ENCODE results near the gene ARHGEF25. TPM values are rescaled to one million over a fixed set of nuclear protein-coding genes. Genes with fewer than 3 reads are reported as not detected.

Gene ARHGEF25
- total RNA-seq, 1 experiment from 2014 or later: not detected

DNA sequence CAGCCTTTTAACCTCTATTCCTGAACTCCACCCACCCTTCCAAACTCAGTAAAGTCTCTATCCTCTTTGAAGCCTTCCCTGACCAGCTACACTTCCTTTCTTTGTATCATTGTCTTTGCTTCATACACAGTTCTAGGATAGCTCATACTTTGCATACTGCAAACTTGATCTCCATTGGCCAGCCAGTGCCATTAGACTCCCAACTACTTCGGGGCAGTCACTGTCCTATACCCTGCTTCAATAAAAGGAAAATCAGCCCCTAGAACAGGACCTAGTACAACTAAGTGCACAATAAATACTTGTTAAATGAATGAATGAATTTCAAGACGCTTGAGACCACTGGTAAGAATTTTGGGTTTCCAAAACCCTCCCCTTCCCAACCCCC is 20.8 kb upstream of the ARHGEF25 start:
- Histone ChIP-seq H3K9me3 (ENCODE audit: low read length) (no peaks in the 10 kb centered on the region), H3K27ac (ENCODE audit: low read length) (no peak overlapping the region), H3K9me2 (replicated peaks; ENCODE audit: insufficient read depth, low read length) (no peaks in the 10 kb centered on the region), H3K4me2 (ENCODE audit: low read depth, low read length, poor library complexity, severe bottlenecking) (peak overlapping the region; percentile 81), H3K4me1 (ENCODE audit: low read length) (peaks cover 21% of the 10 kb centered on the region), H4K20me1 (ENCODE audit: insufficient read depth, low read depth, low read length) (no peaks in the 10 kb centered on the region), H3K36me3 (ENCODE audit: insufficient read depth, low read length) (0 out of 2 replicates have a peak, but pooled peaks cover 3% of the 10 kb centered on the region), H3K27me3 (ENCODE audit: low read length) (no peaks in the 10 kb centered on the region), H2AFZ (ENCODE audit: low read length) (peak overlapping the region; percentile 82), H3K9ac (ENCODE audit: low read length) (peak overlapping the region; percentile 51), H3K4me3 (ENCODE audit: low read length) (peak overlapping the region; percentile 77), H3K79me2 (ENCODE audit: low read length) (peaks cover 27% of the 10 kb centered on the region)
- no peak for DNase-seq

DNA sequence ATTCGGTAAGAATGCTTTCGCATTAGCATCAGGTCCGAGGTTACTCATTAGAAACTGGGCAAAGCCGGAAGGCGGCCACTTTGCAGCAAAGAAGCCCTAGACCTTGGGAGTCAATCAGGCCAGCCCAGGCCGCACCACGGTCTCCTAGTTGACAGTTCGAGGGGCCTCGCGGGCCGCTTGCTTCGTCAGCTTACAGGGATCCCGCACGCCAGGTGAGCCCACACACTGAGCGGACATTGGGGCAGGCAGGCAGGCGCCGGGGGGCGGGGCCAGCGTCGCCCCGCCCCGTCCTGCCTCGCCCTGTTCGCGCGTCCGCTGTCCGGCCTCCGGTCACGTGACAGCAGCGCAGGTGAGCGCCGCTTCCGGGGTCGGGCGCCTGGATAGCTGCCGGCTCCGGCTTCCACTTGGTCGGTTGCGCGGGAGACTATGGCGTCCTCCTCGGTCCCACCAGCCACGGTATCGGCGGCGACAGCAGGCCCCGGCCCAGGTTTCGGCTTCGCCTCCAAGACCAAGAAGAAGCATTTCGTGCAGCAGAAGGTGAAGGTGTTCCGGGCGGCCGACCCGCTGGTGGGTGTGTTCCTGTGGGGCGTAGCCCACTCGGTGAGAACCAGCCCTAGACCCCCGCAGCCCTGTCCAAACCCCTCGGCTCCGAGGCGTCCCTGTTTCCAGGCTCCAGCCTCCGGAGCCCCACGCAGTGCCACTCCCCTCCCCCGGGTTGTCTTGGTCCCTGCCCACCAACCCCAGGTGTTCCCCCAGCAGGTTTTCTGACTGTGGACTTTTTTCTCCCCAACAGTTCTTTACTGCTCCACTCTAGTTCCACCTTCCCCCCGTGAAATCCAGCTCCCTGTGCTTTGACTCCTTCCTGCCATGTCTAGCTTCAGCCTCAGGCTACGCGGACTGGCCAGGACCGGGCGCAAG is 20.1 kb upstream of the ARHGEF25 start, which contains the start of gene PIP4K2C:
Gene PIP4K2C, plus strand, starts transcription at position 329 of the 918 bp plus-strand sequence. Its CDS starts 98 bp downstream, at position 427.
- Histone ChIP-seq H3K9ac (ENCODE audit: low read length) (peak within 1 kb of the TSS; percentile 79), H2AFZ (ENCODE audit: low read length) (peak within 1 kb of the TSS; percentile 82), H3K9me3 (ENCODE audit: low read length) (no peaks in the 10 kb centered on the region)

DNA sequence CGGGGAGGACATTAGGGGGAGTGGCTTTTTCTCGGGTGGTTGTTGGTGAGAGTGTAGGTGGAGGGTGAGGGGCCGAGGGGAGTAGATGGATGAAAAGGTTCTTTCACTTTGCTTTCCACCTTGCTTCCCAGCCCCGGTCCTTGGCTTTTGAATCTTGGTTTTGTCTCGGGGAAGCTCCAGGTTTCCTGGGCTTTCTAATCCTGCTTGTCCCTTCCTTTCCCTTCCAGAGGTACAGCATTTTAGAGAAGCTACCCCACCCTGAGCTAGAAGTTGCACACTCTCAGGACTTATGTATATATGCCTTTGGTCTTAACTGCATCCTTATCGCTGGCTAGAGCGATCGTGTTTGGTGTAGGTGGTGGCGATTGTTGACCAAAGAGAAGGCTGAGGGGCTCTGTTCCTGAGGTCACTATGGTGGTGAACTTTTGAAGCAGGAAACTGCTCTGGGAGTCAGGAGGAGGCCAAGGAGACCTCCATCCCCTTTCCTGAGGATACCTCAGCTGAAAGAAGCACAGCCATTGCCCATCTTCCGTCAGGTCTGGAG is 19.4 kb upstream of the ARHGEF25 start:
- Histone ChIP-seq H4K20me1 (ENCODE audit: insufficient read depth, low read depth, low read length) (no peaks in the 10 kb centered on the region), H3K4me1 (ENCODE audit: low read length) (peaks cover 21% of the 10 kb centered on the region), H3K4me2 (ENCODE audit: low read depth, low read length, poor library complexity, severe bottlenecking) (peak overlapping the region; percentile 81), H2AFZ (ENCODE audit: low read length) (no peak overlapping the region; the same call in 1 of the 2 replicates), H3K9me2 (replicated peaks; ENCODE audit: insufficient read depth, low read length) (no peaks in the 10 kb centered on the region), H3K27me3 (ENCODE audit: low read length) (no peaks in the 10 kb centered on the region), H3K9ac (ENCODE audit: low read length) (peak overlapping the region; percentile 79), H3K9me3 (ENCODE audit: low read length) (no peaks in the 10 kb centered on the region), H3K27ac (ENCODE audit: low read length) (no peak overlapping the region), H3K79me2 (ENCODE audit: low read length) (peaks cover 27% of the 10 kb centered on the region), H3K4me3 (ENCODE audit: low read length) (peak overlapping the region; percentile 77), H3K36me3 (ENCODE audit: insufficient read depth, low read length) (no peaks in the 10 kb centered on the region; the same call in 1 of the 2 replicates)
- DNase-seq: peak; percentile 47

More for the DNA sequence above, 20.1 kb upstream of the ARHGEF25 start, which contains the start of gene PIP4K2C:
- no peak within 1 kb of the TSS for H3K27ac ChIP-seq (ENCODE audit: low read length)
- H3K79me2 ChIP-seq (ENCODE audit: low read length): peaks cover 27% of the 10 kb centered on the region
- H3K4me3 ChIP-seq (ENCODE audit: low read length): peak within 1 kb of the TSS; percentile 77
- peak; percentile 95 for DNase-seq
- H3K4me2 ChIP-seq (ENCODE audit: low read depth, low read length, poor library complexity, severe bottlenecking): peak within 1 kb of the TSS; percentile 81
- H3K36me3 ChIP-seq (ENCODE audit: insufficient read depth, low read length): 0 out of 2 replicates have a peak, but pooled peaks cover under 1% of the 10 kb centered on the region
- no peaks in the 10 kb centered on the region for H4K20me1 ChIP-seq (ENCODE audit: insufficient read depth, low read depth, low read length)
- no peaks in the 10 kb centered on the region for H3K27me3 ChIP-seq (ENCODE audit: low read length)
- H3K9me2 ChIP-seq (replicated peaks; ENCODE audit: insufficient read depth, low read length): no peaks in the 10 kb centered on the region
- peaks cover 21% of the 10 kb centered on the region for H3K4me1 ChIP-seq (ENCODE audit: low read length)

DNA sequence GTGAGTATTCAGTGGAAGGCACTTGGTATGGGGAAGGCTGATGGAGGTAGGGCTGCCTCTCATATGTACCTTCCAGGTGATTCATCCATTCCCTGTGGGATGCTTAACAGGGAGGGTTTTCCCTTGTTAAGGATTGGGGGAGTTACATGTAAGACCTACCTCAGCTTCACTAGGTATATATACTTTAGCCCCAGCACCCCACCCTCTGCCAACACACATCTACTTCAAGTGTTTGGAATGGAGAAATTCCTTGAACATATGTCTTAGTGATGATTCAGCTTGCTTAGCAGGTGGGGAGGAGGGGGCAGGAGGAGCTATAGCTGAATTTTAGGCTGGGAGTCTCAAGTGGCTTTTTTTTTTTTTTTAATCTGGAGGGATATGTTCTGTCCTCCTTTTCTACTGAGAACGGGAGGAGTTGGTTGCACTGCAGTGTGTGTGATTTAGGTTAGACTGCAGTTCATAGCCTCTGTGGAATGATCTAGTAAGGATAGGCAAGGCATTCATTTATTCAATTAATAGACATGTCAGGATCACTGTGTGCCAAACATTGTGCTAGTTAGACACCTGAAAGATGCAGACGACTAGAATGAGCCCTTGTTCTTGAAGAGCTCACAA is 18.6 kb upstream of the ARHGEF25 start:
- Histone ChIP-seq H3K4me3 (ENCODE audit: low read length) (peak overlapping the region; percentile 77; the same call in 1 of the 2 replicates), H3K4me2 (ENCODE audit: low read depth, low read length, poor library complexity, severe bottlenecking) (peak overlapping the region; percentile 81), H2AFZ (ENCODE audit: low read length) (no peak overlapping the region), H4K20me1 (ENCODE audit: insufficient read depth, low read depth, low read length) (no peaks in the 10 kb centered on the region), H3K27ac (ENCODE audit: low read length) (no peak overlapping the region), H3K9me2 (replicated peaks; ENCODE audit: insufficient read depth, low read length) (no peaks in the 10 kb centered on the region), H3K4me1 (ENCODE audit: low read length) (peaks cover 21% of the 10 kb centered on the region), H3K9me3 (ENCODE audit: low read length) (no peaks in the 10 kb centered on the region), H3K27me3 (ENCODE audit: low read length) (no peaks in the 10 kb centered on the region), H3K79me2 (ENCODE audit: low read length) (peaks cover 27% of the 10 kb centered on the region), H3K9ac (ENCODE audit: low read length) (no peak overlapping the region), H3K36me3 (ENCODE audit: insufficient read depth, low read length) (peaks cover 5% of the 10 kb centered on the region; the same call in 1 of the 2 replicates)
- DNase-seq: no peak

DNA sequence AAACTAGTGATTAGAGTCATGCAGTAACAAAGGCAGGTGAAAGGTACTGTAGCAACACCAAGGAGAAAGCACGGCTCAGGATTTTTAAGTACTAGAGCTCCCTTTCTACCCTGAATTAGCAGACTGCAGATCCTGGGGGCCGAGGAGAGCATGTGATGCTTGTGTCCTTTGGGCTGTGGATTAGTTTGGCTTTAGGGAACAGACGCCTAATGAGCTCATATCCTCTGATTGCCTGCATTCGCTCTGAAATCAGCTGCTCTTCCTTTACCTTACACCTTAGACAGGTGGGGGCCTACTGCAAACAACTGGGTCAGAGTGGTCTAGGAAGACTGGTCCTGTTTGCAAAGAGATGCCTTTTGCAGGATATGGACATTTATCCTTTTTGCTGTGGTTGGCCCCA is 18.0 kb upstream of the ARHGEF25 start:
- H2AFZ ChIP-seq (ENCODE audit: low read length): no peak overlapping the region
- no peaks in the 10 kb centered on the region for H4K20me1 ChIP-seq (ENCODE audit: insufficient read depth, low read depth, low read length)
- H3K27me3 ChIP-seq (ENCODE audit: low read length): no peaks in the 10 kb centered on the region
- H3K9ac ChIP-seq (ENCODE audit: low read length): no peak overlapping the region
- H3K27ac ChIP-seq (ENCODE audit: low read length): no peak overlapping the region
- H3K9me2 ChIP-seq (replicated peaks; ENCODE audit: insufficient read depth, low read length): no peaks in the 10 kb centered on the region
- no peaks in the 10 kb centered on the region for H3K9me3 ChIP-seq (ENCODE audit: low read length)
- H3K4me2 ChIP-seq (ENCODE audit: low read depth, low read length, poor library complexity, severe bottlenecking): no peak overlapping the region
- peaks cover 21% of the 10 kb centered on the region for H3K4me1 ChIP-seq (ENCODE audit: low read length)
- peaks cover 27% of the 10 kb centered on the region for H3K79me2 ChIP-seq (ENCODE audit: low read length)
- H3K4me3 ChIP-seq (ENCODE audit: low read length): no peak overlapping the region
- no peak for DNase-seq
- H3K36me3 ChIP-seq (ENCODE audit: insufficient read depth, low read length): peaks cover 7% of the 10 kb centered on the region; the same call in 1 of the 2 replicates

DNA sequence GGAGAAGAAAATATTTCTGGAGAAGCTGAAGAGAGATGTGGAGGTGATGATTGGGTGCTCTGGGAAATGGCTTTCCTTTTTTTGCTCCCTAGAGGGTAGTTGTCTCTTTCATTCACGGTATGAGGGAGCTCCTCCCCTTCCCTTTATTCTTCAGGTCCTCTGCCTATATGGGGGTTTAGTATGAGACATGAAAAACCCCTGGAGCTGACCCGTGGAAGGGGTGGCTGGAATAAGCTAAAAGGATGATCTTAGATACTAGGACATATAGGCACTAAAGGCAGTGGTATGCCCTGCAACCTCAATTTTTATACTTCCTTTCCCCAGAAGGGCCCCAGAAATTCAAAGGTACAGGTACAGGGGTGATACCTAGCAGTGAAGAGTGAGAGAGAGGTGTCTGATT is 10.8 kb upstream of the ARHGEF25 start:
- Histone ChIP-seq H4K20me1 (ENCODE audit: insufficient read depth, low read depth, low read length) (no peaks in the 10 kb centered on the region), H3K27me3 (ENCODE audit: low read length) (no peaks in the 10 kb centered on the region), H3K79me2 (ENCODE audit: low read length) (no peaks in the 10 kb centered on the region), H3K4me3 (ENCODE audit: low read length) (no peak overlapping the region), H3K4me2 (ENCODE audit: low read depth, low read length, poor library complexity, severe bottlenecking) (no peak overlapping the region), H3K9me2 (replicated peaks; ENCODE audit: insufficient read depth, low read length) (no peaks in the 10 kb centered on the region), H3K27ac (ENCODE audit: low read length) (no peak overlapping the region), H3K9ac (ENCODE audit: low read length) (no peak overlapping the region), H3K9me3 (ENCODE audit: low read length) (no peaks in the 10 kb centered on the region), H2AFZ (ENCODE audit: low read length) (no peak overlapping the region), H3K4me1 (ENCODE audit: low read length) (peaks cover 7% of the 10 kb centered on the region), H3K36me3 (ENCODE audit: insufficient read depth, low read length) (peaks cover 7% of the 10 kb centered on the region; the same call in 1 of the 2 replicates)
- no peak for DNase-seq

DNA sequence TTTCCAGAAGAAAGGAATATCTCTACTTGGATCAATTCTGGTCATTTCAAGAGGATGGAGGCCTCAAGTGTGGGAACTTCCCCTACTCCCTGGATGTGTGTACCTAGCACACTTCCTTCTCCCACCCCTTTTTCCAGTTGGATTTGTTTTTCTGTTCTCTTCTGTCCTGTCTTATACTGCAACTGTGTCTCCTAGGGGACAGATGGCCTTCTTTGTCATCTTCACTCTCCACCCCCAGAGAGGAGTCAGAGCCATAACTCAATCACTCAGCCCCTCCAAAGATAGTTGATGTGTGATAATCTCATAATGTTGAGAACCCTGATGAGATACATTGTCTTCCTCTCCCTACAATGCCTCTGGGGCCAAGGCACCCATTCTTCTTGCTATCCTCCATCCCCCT is 8.7 kb upstream of the ARHGEF25 start:
- Histone ChIP-seq H3K4me3 (ENCODE audit: low read length) (no peak overlapping the region), H3K27ac (ENCODE audit: low read length) (no peak overlapping the region)
- DNase-seq: no peak

DNA sequence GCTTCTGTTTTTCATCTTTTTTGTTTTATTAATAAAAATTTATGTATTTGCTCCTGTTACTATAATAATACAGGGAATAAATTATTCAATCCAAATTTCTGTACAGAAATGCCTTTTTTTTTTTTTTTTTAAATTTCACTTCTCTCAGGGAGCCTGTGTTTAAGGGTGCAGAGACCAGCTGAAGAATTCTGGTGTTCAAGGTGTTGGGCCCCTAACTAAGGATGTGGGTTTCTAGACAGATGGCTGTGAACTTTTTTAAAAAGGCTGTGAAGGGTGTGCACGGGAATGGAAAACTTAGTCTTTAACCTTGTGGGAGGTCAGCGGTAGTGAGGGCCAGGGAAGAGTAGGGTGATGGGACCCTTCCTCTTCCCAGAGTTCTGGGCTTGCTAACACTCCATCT is 7.9 kb upstream of the ARHGEF25 start:
- Histone ChIP-seq H3K27me3 (ENCODE audit: low read length) (no peaks in the 10 kb centered on the region), H2AFZ (ENCODE audit: low read length) (no peak overlapping the region), H3K4me3 (ENCODE audit: low read length) (no peak overlapping the region), H3K9me2 (replicated peaks; ENCODE audit: insufficient read depth, low read length) (no peaks in the 10 kb centered on the region), H3K9me3 (ENCODE audit: low read length) (no peaks in the 10 kb centered on the region), H3K4me1 (ENCODE audit: low read length) (peaks cover 13% of the 10 kb centered on the region), H3K4me2 (ENCODE audit: low read depth, low read length, poor library complexity, severe bottlenecking) (no peak overlapping the region), H3K79me2 (ENCODE audit: low read length) (no peaks in the 10 kb centered on the region), H3K36me3 (ENCODE audit: insufficient read depth, low read length) (no peaks in the 10 kb centered on the region), H3K27ac (ENCODE audit: low read length) (no peak overlapping the region), H3K9ac (ENCODE audit: low read length) (no peak overlapping the region), H4K20me1 (ENCODE audit: insufficient read depth, low read depth, low read length) (no peaks in the 10 kb centered on the region)
- no peak for DNase-seq

More for the DNA sequence above, 8.7 kb upstream of the ARHGEF25 start:
- H3K79me2 ChIP-seq (ENCODE audit: low read length): no peaks in the 10 kb centered on the region
- no peak overlapping the region for H2AFZ ChIP-seq (ENCODE audit: low read length)
- H3K27me3 ChIP-seq (ENCODE audit: low read length): no peaks in the 10 kb centered on the region
- no peaks in the 10 kb centered on the region for H4K20me1 ChIP-seq (ENCODE audit: insufficient read depth, low read depth, low read length)
- no peaks in the 10 kb centered on the region for H3K9me2 ChIP-seq (replicated peaks; ENCODE audit: insufficient read depth, low read length)
- no peak overlapping the region for H3K4me2 ChIP-seq (ENCODE audit: low read depth, low read length, poor library complexity, severe bottlenecking)
- H3K9me3 ChIP-seq (ENCODE audit: low read length): no peaks in the 10 kb centered on the region
- peaks cover 4% of the 10 kb centered on the region; the same call in 1 of the 2 replicates for H3K36me3 ChIP-seq (ENCODE audit: insufficient read depth, low read length)
- no peak overlapping the region for H3K9ac ChIP-seq (ENCODE audit: low read length)
- peaks cover 13% of the 10 kb centered on the region for H3K4me1 ChIP-seq (ENCODE audit: low read length)

Data from Karpas-422 (cell line).